ENCODE data around the gene ZNF394. TPM values are rescaled to one million over a fixed set of nuclear protein-coding genes. Genes with fewer than 3 reads are reported as not detected.

Gene ZNF394
- total and polyA plus RNA-seq, 4 donors: 5.5 to 18.3 (median 12.1) TPM

DNA sequence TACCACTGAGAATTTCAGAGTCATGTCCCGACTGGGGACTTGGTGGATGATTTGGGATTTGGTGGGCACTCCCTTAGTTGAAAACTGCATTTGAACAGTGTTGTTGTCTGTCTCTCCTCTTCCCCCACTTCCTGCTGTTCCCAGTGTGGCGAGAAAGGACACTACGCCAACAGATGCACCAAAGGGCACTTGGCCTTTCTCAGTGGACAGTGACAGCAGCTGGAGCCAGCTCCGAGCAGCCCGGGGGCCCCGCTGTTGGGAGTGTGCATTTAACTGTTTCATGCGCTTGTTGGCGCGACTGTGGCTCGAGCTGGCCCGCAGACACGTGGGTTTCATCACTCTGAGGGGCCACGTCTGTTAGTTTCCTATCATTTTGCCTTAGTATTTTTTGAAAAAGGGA, 43.8 kb downstream of the ZNF394 start:
- H3K27me3 ChIP-seq (ENCODE audit: control insufficient read depth in 4 of 4, insufficient read depth in 4 of 4, low read length in 3 of 4): no peaks in the 10 kb centered on the region
- no peaks in the 10 kb centered on the region for H3K4me1 ChIP-seq (ENCODE audit: control insufficient read depth in 4 of 4, insufficient read depth in 4 of 4, low read length in 3 of 4)
- H3K27ac ChIP-seq (ENCODE audit: low read depth in 1 of 2, low read length in 2 of 2): no peak overlapping the region
- H3K4me3 ChIP-seq (ENCODE audit: low read depth in 1 of 3, low read length in 3 of 3): no peak overlapping the region
- WGBS: 73% methylated on average over 13 of the region's 13 CpGs
- no peak for DNase-seq (ENCODE audit: low spot score)
- TF ChIP-seq YY1 (IDR thresholded peaks at IDR 0.05) (no peak), SP1 (IDR thresholded peaks at IDR 0.05) (no peak), TAF1 (conservative IDR thresholded peaks at IDR 0.05) (no peak), EGR1 (IDR thresholded peaks at IDR 0.05; ENCODE audit: low read depth in 2 of 2) (no peak), GABPA (IDR thresholded peaks at IDR 0.05 in 1 of 2, conservative IDR thresholded peaks at IDR 0.05 in 1 of 2) (no peak), FOXA2 (IDR thresholded peaks at IDR 0.05) (no peak), REST (IDR thresholded peaks at IDR 0.05) (no peak), NR2F2 (IDR thresholded peaks at IDR 0.05) (no peak), ZBTB33 (IDR thresholded peaks at IDR 0.05) (no peak), RAD21 (IDR thresholded peaks at IDR 0.05) (no peak), JUND (IDR thresholded peaks at IDR 0.05) (no peak)
- H3K9ac ChIP-seq (ENCODE audit: low read depth in 1 of 2, low read length in 2 of 2): no peak overlapping the region
- H3K9me3 ChIP-seq (ENCODE audit: control insufficient read depth in 4 of 4, low read length in 3 of 4): no peaks in the 10 kb centered on the region
- H3K36me3 ChIP-seq (ENCODE audit: control insufficient read depth in 4 of 4, insufficient read depth in 3 of 4, low read depth in 1 of 4, low read length in 3 of 4): peaks cover 27 to 75% (median 38%) of the 10 kb centered on the region in 4 donors

GRCh38 chr7:99455874-99456273, 44.2 kb downstream of the ZNF394 start:
- H3K27me3 ChIP-seq (ENCODE audit: control insufficient read depth in 4 of 4, insufficient read depth in 4 of 4, low read length in 3 of 4): no peaks in the 10 kb centered on the region
- TF ChIP-seq, protein P1, sequence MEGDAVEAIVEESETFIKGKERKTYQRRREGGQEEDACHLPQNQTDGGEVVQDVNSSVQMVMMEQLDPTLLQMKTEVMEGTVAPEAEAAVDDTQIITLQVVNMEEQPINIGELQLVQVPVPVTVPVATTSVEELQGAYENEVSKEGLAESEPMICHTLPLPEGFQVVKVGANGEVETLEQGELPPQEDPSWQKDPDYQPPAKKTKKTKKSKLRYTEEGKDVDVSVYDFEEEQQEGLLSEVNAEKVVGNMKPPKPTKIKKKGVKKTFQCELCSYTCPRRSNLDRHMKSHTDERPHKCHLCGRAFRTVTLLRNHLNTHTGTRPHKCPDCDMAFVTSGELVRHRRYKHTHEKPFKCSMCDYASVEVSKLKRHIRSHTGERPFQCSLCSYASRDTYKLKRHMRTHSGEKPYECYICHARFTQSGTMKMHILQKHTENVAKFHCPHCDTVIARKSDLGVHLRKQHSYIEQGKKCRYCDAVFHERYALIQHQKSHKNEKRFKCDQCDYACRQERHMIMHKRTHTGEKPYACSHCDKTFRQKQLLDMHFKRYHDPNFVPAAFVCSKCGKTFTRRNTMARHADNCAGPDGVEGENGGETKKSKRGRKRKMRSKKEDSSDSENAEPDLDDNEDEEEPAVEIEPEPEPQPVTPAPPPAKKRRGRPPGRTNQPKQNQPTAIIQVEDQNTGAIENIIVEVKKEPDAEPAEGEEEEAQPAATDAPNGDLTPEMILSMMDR (IDR thresholded peaks at IDR 0.05; ENCODE audit: low read depth, low read length, missing input control): no peak
- no peak for TF ChIP-seq YY1 (IDR thresholded peaks at IDR 0.05)
- TF ChIP-seq EGR1 (IDR thresholded peaks at IDR 0.05; ENCODE audit: low read depth in 2 of 2): no peak
- no peak for TF ChIP-seq SP1 (IDR thresholded peaks at IDR 0.05)
- TF ChIP-seq RAD21 (IDR thresholded peaks at IDR 0.05): no peak
- TF ChIP-seq ATF3 (IDR thresholded peaks at IDR 0.05): no peak
- TF ChIP-seq JUND (IDR thresholded peaks at IDR 0.05): no peak
- TF ChIP-seq ZBTB33 (IDR thresholded peaks at IDR 0.05): no peak
- TF ChIP-seq REST (IDR thresholded peaks at IDR 0.05): no peak
- TF ChIP-seq, protein P2, sequence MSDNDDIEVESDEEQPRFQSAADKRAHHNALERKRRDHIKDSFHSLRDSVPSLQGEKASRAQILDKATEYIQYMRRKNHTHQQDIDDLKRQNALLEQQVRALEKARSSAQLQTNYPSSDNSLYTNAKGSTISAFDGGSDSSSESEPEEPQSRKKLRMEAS (IDR thresholded peaks at IDR 0.05): no peak
- TF ChIP-seq FOXA2 (IDR thresholded peaks at IDR 0.05): no peak
- no peak for TF ChIP-seq TAF1 (conservative IDR thresholded peaks at IDR 0.05)
- no peak for TF ChIP-seq GABPA (IDR thresholded peaks at IDR 0.05 in 1 of 2, conservative IDR thresholded peaks at IDR 0.05 in 1 of 2)
- no peak for TF ChIP-seq HNF4A (conservative IDR thresholded peaks at IDR 0.05)
- no peak for TF ChIP-seq RXRA (IDR thresholded peaks at IDR 0.05)
- no peak for TF ChIP-seq NR2F2 (IDR thresholded peaks at IDR 0.05)
- TF ChIP-seq HNF4G (IDR thresholded peaks at IDR 0.05): no peak
- no peak for TF ChIP-seq FOXA1 (IDR thresholded peaks at IDR 0.05)
- WGBS: 84% methylated on average over 9 of the region's 9 CpGs

More at GRCh38 chr7:99455874-99456273, 44.2 kb downstream of the ZNF394 start:
- H3K9me3 ChIP-seq (ENCODE audit: control insufficient read depth in 4 of 4, low read length in 3 of 4): no peaks in the 10 kb centered on the region
- no peak for DNase-seq (ENCODE audit: low spot score)
- no peaks in the 10 kb centered on the region for H3K4me1 ChIP-seq (ENCODE audit: control insufficient read depth in 4 of 4, insufficient read depth in 4 of 4, low read length in 3 of 4)
- H3K36me3 ChIP-seq (ENCODE audit: control insufficient read depth in 4 of 4, insufficient read depth in 3 of 4, low read depth in 1 of 4, low read length in 3 of 4): peaks cover 28 to 78% (median 39%) of the 10 kb centered on the region in 4 donors
- no peak overlapping the region for H3K4me3 ChIP-seq (ENCODE audit: low read depth in 1 of 3, low read length in 3 of 3)
- no peak overlapping the region for H3K27ac ChIP-seq (ENCODE audit: low read depth in 1 of 2, low read length in 2 of 2)
- no peak overlapping the region for H3K9ac ChIP-seq (ENCODE audit: low read depth in 1 of 2, low read length in 2 of 2)
